Prostate gland (tissue), 2 donors: Measurements from ENCODE around the gene TMEM139. TPM values are rescaled to one million over a fixed set of nuclear protein-coding genes. Genes with fewer than 3 reads are reported as not detected.

Experiments
- DNase-seq: peaks from one replicate; pipeline ENCODE4 v3.0.0-alpha.2; 2019; ENCODE audit warnings: low spot score
- H3K27ac ChIP-seq, 2 donors: fragments of 200-600 bp; sonication (generic); 2 replicates each; pipeline ENCODE4 v1.5.1; 2017 to 2019
- H3K27me3 ChIP-seq: fragments of 200-600 bp; sonication (generic); replicated peaks from 2 replicates; pipeline ENCODE4 v1.5.1; 2019; ENCODE audit not compliant: insufficient read depth
- H3K36me3 ChIP-seq, 2 donors: fragments of 200-600 bp; sonication (generic); 1 replicate in 1 of 2; 2 replicates in 1 of 2; pipeline versions ENCODE4 v1.5.1 to v1.8.1; 2017 to 2019
- H3K4me1 ChIP-seq: fragments of 200-600 bp; sonication (generic); replicated peaks from 2 replicates; pipeline ENCODE4 v1.5.1; 2019
- H3K4me3 ChIP-seq, 2 donors: fragments of 200-600 bp; sonication (generic); 2 replicates each; pipeline ENCODE4 v1.5.1; 2017 to 2019
- H3K9me3 ChIP-seq: fragments of 200-600 bp; sonication (generic); 2 replicates; pipeline ENCODE4 v1.5.1; 2017
- CTCF ChIP-seq, 4 experiments: fragments of 200-600 bp in 2 of 4; fragments of 450-650 bp in 2 of 4; sonication (generic) in 2 of 4; IDR thresholded peaks; 1 replicate in 3 of 4; 2 replicates in 1 of 4; pipeline ENCODE4 v1.5.1; 2016 to 2019; ENCODE audit warnings: antibody characterized with exemption in 4 of 4, mild to moderate bottlenecking in 2 of 4, moderate library complexity in 2 of 4
- POLR2A ChIP-seq: fragments of 450-650 bp; IDR thresholded peaks from one replicate; pipeline ENCODE4 v1.6.1; 2016; ENCODE audit warnings: antibody characterized with exemption, mild to moderate bottlenecking
- POLR2AphosphoS5 ChIP-seq: sonication (generic); formaldehyde crosslinking; IDR thresholded peaks from one replicate; pipeline ENCODE4 v1.6.1; 2017; ENCODE audit warnings: antibody characterized with exemption
- WGBS: methylation state at CpG from one replicate; pipeline ENCODE4 v1.1.5; 2018; 5-methylcytosine and 5-hydroxymethylcytosine counted together
- intact Hi-C: fragments of 100-400 bp; cut with DNase I; formaldehyde crosslinking; loops from one replicate; pipeline ENCODE4 v1.14.2; 2022
- total RNA-seq, 2 donors: library from RNA; depleted of rRNA; stranded (reverse); fragments of >200 nt; gene quantifications; one replicate each; pipeline ENCODE4 v1.1.0, GENCODE V29; 2016

The TMEM139 gene
- total RNA-seq, 2 donors from 2014 or later: 0.51 to 7.7 TPM

- Histone ChIP-seq H3K4me1 (no peaks in the 10 kb centered on the region), H3K9me3 (no peaks in the 10 kb centered on the region), H3K27ac (no peak overlapping the region), H3K4me3 (no peak overlapping the region), H3K36me3 (no peaks in the 10 kb centered on the region), H3K27me3 (no peaks in the 10 kb centered on the region)
- intact Hi-C loops: no loop called here
- DNase-seq: no peak
- WGBS: 59% methylated on average over 12 of the region's 12 CpGs
- TF ChIP-seq CTCF (IDR thresholded peaks at IDR 0.05) (no peak), POLR2AphosphoS5 (no peak), POLR2A (no peak)
Observed at GRCh38 chr7:143323653-143324052, 38.9 kb downstream of the TMEM139 start.

- TF ChIP-seq POLR2AphosphoS5 (peak; percentile 46), POLR2A (no peak), CTCF (IDR thresholded peaks at IDR 0.05) (no peak)
- intact Hi-C loops: no loop called here
- no peaks in the 10 kb centered on the region for H3K27me3 ChIP-seq
- no peaks in the 10 kb centered on the region for H3K36me3 ChIP-seq
- DNase-seq: no peak
- H3K4me1 ChIP-seq: no peaks in the 10 kb centered on the region
- 46% methylated on average over 2 of the region's 2 CpGs for WGBS
- H3K9me3 ChIP-seq: no peaks in the 10 kb centered on the region
- H3K27ac ChIP-seq: no peak overlapping the region
- no peak overlapping the region for H3K4me3 ChIP-seq
Observed at GRCh38 chr7:143325240-143325639, 40.5 kb downstream of the TMEM139 start.

DNA sequence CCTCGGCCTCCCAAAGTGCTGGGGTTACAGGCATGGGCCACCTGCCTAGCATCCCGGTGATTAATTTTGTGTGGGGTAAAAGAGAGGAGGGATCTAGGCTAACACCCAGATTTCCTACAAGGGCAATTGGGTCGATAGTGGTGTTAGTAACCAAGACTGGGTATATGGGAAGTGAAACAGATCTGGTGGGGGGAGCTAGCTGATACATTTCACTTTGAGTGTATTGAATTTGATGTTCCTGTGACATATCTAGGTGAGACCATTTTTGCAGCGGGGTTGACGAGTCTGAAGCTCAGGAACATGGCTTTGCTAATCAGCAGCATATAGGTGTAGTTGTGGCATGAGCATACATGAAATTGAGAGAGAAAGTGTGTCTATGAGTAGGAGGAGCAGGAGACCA, 43.1 kb downstream of the TMEM139 start:
- TF ChIP-seq CTCF (IDR thresholded peaks at IDR 0.05) (no peak), POLR2AphosphoS5 (no peak), POLR2A (no peak)
- Histone ChIP-seq H3K4me1 (no peaks in the 10 kb centered on the region), H3K27me3 (no peaks in the 10 kb centered on the region), H3K4me3 (no peak overlapping the region), H3K27ac (no peak overlapping the region), H3K9me3 (no peaks in the 10 kb centered on the region), H3K36me3 (no peaks in the 10 kb centered on the region)
- no peak for DNase-seq
- intact Hi-C loops: no loop called here
- WGBS: 93% methylated on average over 5 of the region's 5 CpGs

- WGBS: 93% methylated on average over 10 of the region's 10 CpGs
- TF ChIP-seq POLR2A (no peak), CTCF (IDR thresholded peaks at IDR 0.05) (no peak), POLR2AphosphoS5 (no peak)
- Histone ChIP-seq H3K4me3 (no peak overlapping the region), H3K9me3 (no peaks in the 10 kb centered on the region), H3K4me1 (no peaks in the 10 kb centered on the region), H3K27ac (no peak overlapping the region), H3K36me3 (no peaks in the 10 kb centered on the region), H3K27me3 (no peaks in the 10 kb centered on the region)
- intact Hi-C loops: no loop called here
- DNase-seq: no peak
Observed at GRCh38 chr7:143329471-143330170, 44.9 kb downstream of the TMEM139 start.

- no peaks in the 10 kb centered on the region for H3K36me3 ChIP-seq
- H3K4me1 ChIP-seq: no peaks in the 10 kb centered on the region
- H3K9me3 ChIP-seq: no peaks in the 10 kb centered on the region
- H3K4me3 ChIP-seq: no peak overlapping the region
- 77% methylated on average over 8 of the region's 8 CpGs for WGBS
- no peak for DNase-seq
- TF ChIP-seq POLR2A: no peak
- no peak for TF ChIP-seq POLR2AphosphoS5
- no peak for TF ChIP-seq CTCF (IDR thresholded peaks at IDR 0.05)
- H3K27ac ChIP-seq: no peak overlapping the region
- intact Hi-C loops: no loop called here
- H3K27me3 ChIP-seq: no peaks in the 10 kb centered on the region
Observed at GRCh38 chr7:143331179-143331801, 46.5 kb downstream of the TMEM139 start.
